Measurements from ENCODE around the gene DLL1. TPM values are rescaled to one million over a fixed set of nuclear protein-coding genes. Genes with fewer than 3 reads are reported as not detected.

The DLL1 gene
- total RNA-seq, 1 experiment from 2014 or later = 2.8 TPM

DNA sequence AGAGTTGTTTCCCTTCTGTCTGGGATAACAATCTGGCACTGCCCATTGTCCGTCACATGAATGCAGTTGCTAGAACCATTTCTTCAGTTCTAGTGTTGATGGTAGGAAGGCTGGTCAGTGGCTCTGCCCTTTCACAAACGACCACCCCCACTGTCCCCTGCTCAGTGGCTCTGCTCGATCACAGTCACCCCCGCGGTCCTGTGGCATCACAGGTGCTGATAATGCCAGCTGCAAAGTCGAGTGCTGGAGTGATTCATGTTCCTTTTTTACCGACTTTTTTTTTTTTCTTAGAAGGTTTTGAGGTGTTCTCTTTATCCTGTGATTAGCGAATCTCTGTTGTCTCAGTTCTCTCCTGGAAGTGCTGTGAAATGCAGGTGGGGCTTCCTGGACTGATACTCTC lies 38.4 kb upstream of the DLL1 start:
- H2BK15ac ChIP-seq (ENCODE audit: low read depth, low read length) = no peak overlapping the region
- no peaks in the 10 kb centered on the region for H4K20me1 ChIP-seq (ENCODE audit: control insufficient read depth, insufficient read depth, insufficient read length)
- H3K4me1 ChIP-seq (ENCODE audit: insufficient read depth, low read length) = no peaks in the 10 kb centered on the region
- H3K27ac ChIP-seq (ENCODE audit: insufficient read length, low read depth, low read length) = no peak overlapping the region
- H3K56ac ChIP-seq (ENCODE audit: insufficient read length, low read depth, low read length) = no peak overlapping the region
- Mint-ChIP-seq H3K27ac (peak overlapping the region in 1 of 3 experiments; percentile 11; a peak in 2 of 7 replicates), H3K9me3 (no peaks in the 10 kb centered on the region), H3K4me1 (no peaks in the 10 kb centered on the region), H3K4me3 (no peak overlapping the region), H3K27me3 (ENCODE audit: low read depth) (no peaks in the 10 kb centered on the region), H3K36me3 (ENCODE audit: insufficient read depth in 1 of 3, low read depth in 3 of 3) (peaks cover 7 to 60% (median 40%) of the 10 kb centered on the region in 3 experiments; a peak in 6 of 7 replicates)
- DNase-seq = no peak
- H3K27me3 ChIP-seq (ENCODE audit: insufficient read depth, low read length) = no peaks in the 10 kb centered on the region
- no peak overlapping the region for H2BK12ac ChIP-seq (ENCODE audit: insufficient read length, low read depth, low read length)
- H3K79me2 ChIP-seq (ENCODE audit: insufficient read depth, low read length) = no peaks in the 10 kb centered on the region
- H3K79me1 ChIP-seq (ENCODE audit: insufficient read depth, low read depth, low read length, poor library complexity, severe bottlenecking) = no peaks in the 10 kb centered on the region
- H2AFZ ChIP-seq (ENCODE audit: low read length) = no peak overlapping the region
- H4K5ac ChIP-seq (ENCODE audit: insufficient read length, low read depth, low read length) = no peak overlapping the region
- H3K4me2 ChIP-seq (ENCODE audit: insufficient read depth, insufficient read length, low read length) = no peak overlapping the region
- no peak overlapping the region for H3K23ac ChIP-seq (ENCODE audit: insufficient read length, low read depth, low read length)
- no peak overlapping the region for H4K91ac ChIP-seq (ENCODE audit: insufficient read length, low read depth, low read length)
- H3K23me2 ChIP-seq (ENCODE audit: insufficient read length, low read depth, low read length, poor library complexity, severe bottlenecking) = no peaks in the 10 kb centered on the region
- H3K18ac ChIP-seq (ENCODE audit: insufficient read length, low read depth, low read length) = no peak overlapping the region
- H3K4ac ChIP-seq (ENCODE audit: low read depth, low read length) = no peak overlapping the region
- TF ChIP-seq, protein P1, sequence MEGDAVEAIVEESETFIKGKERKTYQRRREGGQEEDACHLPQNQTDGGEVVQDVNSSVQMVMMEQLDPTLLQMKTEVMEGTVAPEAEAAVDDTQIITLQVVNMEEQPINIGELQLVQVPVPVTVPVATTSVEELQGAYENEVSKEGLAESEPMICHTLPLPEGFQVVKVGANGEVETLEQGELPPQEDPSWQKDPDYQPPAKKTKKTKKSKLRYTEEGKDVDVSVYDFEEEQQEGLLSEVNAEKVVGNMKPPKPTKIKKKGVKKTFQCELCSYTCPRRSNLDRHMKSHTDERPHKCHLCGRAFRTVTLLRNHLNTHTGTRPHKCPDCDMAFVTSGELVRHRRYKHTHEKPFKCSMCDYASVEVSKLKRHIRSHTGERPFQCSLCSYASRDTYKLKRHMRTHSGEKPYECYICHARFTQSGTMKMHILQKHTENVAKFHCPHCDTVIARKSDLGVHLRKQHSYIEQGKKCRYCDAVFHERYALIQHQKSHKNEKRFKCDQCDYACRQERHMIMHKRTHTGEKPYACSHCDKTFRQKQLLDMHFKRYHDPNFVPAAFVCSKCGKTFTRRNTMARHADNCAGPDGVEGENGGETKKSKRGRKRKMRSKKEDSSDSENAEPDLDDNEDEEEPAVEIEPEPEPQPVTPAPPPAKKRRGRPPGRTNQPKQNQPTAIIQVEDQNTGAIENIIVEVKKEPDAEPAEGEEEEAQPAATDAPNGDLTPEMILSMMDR (conservative IDR thresholded peaks at IDR 0.05) = no peak
- no CpG with 5 or more reads among the region's 8 CpGs for WGBS (ENCODE audit: extremely low coverage, insufficient read length, low lambda C conversion rate)
- H3K9ac ChIP-seq (ENCODE audit: extremely low read depth, insufficient read length, low read length) = no peak overlapping the region
- H2BK5ac ChIP-seq (ENCODE audit: insufficient read length, low read length) = no peak overlapping the region
- no peak overlapping the region for H3K14ac ChIP-seq (ENCODE audit: insufficient read depth, low read length)
- no peak overlapping the region for H4K8ac ChIP-seq (replicated peaks; ENCODE audit: insufficient read length, low read depth, low read length)
- H2BK120ac ChIP-seq (ENCODE audit: low read depth, low read length, poor library complexity, severe bottlenecking) = no peak overlapping the region
- H3K9me3 ChIP-seq (ENCODE audit: control insufficient read depth, low read depth, low read length) = no peaks in the 10 kb centered on the region
- H2BK20ac ChIP-seq (ENCODE audit: low read depth, low read length, poor library complexity, severe bottlenecking) = no peak overlapping the region
- H3T11ph ChIP-seq (ENCODE audit: low read length) = no peak overlapping the region
- no peak overlapping the region for H2AK5ac ChIP-seq (ENCODE audit: insufficient read length, low read length)
